DMS53 treated with DMSO at 0.1 percent for 48 hours (cell line): ENCODE results near the gene GMEB2.
"Not testable (repeated sequence)": the region's sequence is repeated elsewhere in the genome, so short reads cannot be mapped to it uniquely, and the experiment has no call there.

Experiments
- DNase-seq: peaks from one replicate; lab custom pipeline; 2025; ENCODE audit not compliant: unreplicated experiment; lab: John Stamatoyannopoulos, UW

GMEB2 gene

DNA sequence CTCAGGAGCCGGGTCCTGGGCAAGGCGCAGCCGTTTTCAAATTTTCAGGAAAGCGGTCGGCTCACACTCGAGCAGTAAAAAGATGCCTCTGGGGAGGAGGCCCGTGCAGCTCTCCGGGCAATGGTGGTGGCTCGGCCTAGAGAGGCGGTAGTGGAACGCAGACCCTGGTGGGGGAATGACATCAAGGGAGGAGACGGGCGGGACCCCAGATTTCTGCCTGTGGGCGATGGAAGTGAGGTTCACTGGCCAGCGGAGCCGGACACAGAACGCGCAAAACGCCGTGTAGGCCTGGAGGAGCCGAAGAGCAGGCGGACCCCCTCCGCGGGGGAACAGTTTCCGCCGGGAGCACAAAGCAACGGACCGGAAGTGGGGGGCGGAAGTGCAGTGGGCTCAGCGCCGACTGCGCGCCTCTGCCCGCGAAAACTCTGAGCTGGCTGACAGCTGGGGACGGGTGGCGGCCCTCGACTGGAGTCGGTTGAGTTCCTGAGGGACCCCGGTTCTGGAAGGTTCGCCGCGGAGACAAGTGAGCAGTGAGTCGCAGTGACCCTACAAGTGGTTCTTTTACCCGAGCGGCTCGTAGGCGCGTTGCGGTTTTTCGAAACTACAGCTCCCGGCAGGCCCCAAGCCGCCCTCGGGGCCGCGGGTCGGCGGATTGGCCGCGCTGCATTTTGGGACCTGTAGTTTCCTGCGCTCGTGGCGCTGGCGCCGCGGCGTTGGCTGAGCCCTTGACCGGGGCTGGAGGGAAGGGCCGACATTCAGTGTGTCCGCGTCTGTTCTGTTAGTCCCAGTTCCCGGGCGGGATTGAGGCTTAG is 31.2 kb upstream of the GMEB2 start, which contains the start of gene RTEL1:
Gene RTEL1 (plus strand): TSS at position 376 of the 812 bp plus-strand sequence. CDS start 1,091 bp downstream, outside the sequence.
- DNase-seq = peak; percentile 82

DNA sequence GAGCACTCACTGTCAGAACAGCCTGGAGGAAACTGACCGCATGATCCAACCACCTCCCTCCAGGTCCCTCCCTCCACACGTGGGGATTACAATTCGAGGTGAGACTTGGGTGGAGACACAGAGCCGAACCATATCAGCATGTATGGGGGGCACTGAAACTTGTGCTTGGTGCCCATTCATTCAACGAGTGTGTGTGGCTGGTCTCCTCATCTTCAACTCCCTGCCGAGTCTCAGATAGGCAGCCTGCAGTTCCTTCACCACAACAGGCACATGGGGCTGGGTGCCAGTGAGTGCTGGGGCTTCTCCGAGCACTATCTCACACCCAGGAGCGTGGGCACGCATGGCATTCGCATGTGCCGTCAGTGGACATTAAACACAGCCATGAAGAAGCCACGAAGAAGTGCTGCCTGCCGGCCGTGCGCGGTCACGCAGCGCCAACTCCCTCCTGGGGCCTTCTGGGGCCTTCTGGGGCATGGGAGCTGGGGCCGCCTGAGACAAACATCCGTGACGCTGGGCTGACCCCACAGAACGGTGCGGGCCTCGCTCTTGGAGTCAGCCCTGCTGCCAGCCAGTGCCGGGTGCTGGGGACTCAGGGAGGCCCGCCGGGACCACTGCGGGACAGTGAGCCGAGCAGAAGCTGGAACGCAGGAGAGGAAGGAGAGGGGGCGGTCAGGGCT is 30.5 kb upstream of the GMEB2 start:
- no peak for DNase-seq

DNA sequence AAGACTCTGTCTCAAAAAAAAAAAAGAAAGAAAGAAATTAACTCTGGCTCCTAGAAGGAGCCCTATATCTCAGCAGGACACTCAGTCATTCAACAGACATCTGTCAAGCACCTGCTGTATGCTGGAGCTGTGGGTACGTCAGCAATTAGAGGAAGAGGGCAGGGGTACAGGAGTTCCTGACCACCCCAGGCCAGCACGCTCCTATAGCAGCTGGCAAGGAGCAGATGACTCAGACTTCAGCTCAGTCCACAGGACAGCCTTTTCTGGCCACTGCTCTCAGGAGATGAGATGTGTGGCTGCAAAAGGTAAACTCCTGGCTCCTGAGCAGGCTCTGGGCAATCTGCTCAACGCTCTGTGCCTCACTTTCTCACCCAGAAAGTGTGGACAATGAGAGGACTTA is 29.6 kb upstream of the GMEB2 start:
- DNase-seq = no peak

DNA sequence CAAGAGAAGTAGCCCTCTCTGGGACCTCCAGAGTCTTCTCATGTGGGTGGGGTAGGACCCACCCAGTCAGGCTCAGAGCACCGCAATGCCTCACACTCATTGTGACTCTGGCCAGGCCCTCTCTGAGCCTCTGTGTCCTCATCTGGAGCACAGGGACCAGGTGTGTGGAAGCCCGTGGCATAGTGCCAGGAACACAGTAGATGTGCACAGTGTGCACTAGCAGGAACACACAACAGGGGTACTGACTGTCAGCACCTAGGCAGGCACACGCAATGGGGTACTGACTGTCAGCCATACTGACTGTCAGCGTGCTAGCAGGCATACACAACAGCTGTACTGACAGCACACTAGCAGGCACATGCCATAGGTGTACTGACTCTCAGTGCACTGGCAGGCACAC is 28.3 kb upstream of the GMEB2 start:
- DNase-seq = no peak

DNA sequence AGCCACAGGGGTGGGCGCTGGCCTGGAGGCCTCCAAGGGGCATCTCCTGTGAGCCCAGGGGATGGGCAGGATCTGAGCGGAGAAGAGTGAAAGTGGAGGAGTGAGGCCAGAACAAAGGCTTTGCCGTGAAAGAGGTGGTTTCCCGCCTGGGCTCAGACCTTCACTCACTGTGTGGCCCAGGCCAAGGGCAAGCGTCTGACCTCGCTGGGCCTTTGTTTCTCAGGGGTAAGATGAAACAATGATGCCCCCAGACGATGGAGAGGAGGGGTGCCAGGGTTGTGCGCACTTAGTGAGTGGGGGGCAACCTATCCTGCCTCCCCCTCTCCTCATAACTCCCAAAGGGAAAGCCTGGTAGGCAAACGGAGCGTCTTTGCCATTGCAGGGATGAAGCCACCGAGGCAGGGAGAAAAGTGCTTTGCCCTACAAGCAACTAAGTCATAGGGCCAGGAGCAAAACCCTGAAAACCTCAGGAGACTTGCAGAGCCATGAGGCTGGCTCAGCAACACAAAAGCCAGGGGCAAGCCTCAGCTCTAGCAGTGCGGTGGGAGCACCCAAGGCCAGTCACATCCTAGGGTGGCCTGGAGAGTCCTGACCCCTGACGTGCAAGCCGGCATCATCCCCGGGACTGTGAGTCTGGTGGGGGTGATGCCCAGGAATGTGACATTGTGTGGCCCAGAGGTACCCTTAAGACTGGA is 27.2 kb upstream of the GMEB2 start:
- DNase-seq = no peak

DNA sequence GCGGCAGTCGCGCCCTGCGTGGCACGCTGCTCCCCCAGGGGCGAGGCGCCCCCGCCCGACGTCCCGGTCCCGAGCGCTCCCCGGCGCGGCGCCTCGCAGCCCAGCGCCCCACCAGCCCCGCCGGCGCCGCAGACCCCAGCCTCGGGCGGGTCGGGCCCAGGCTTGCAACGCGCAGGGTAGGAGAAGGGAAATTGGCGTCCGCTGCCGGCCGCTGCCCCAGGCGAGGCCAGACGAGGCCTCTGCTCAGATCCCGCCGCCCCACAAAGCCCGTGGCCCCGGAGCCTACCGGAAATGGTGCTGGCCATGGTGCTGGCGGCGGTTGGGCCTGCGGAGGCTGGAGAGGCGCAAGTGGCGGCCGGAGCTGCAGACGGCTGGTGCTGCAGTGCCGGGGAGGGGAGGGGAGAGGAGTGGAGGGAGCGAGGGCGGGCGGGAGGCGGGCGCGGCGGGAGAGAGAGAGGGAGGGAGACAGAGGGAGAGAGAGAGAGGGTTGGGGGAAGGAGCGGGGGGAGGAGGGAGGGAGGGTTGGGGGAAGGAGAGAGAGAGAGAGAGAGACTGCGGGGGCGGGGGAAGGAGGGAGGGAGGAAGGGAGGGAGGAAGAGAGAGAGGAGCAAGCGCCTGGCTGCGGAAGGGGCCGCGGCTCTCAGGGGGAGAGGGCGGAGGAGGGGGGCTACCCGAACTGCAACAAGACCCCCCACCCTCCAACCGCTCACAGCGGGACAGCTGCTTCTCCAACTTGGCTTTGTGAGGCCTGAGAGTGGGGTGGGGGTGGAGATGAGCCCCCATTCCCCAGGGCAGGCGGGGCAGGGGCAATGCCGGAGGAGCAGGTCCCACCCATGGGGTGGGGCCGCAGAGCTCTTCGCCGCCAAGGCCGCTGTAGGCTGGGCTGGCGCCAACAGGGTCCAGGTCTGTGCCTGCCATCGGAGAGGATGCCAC is 26.4 kb upstream of the GMEB2 start, which contains the start of gene STMN3:
Gene STMN3 (minus strand): TSS at position 384 of the 933 bp plus-strand sequence. CDS start 79 bp downstream, at position 305.
- peak; percentile 62 for DNase-seq

DNA sequence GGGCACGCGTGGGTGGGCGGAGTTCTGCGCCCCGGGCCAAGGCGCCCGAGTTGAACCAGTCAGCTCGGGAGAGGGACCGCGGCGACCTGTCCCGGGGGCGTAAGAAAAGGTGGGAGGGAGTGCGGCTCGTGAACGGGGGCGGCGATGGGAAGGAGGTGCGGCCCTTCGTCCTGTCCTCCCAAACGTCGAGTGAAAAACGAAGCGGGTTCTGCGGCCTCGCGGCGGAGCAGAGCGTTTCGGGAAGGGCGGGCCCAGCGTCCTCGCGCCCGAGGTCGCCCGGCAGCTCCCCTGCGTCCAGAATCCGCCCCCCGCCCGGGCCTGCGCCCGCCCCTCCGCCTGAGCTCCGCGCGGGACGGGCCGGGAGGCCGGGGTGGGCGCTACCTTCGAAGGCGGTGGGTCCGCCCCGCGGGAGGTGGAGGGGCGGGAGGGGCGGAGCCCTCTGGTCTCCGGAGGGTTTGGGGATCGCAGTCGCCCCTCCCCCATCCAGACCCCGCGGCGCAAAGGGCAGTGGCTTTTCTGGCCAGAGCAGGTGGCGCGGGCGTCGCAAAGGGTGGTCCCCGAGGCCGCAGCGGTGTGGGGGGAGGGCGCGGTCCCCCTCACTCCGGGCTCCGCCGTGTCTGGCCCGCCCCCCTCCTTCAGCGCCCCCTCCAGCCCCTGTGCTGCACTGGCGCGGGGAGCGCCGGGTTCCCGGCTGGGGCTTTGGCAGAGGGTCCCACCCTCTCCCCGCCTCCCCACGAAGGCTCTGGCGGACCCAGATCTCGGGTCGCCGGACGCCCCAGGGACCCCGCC is 25.5 kb upstream of the GMEB2 start:
- DNase-seq = no peak

DNA sequence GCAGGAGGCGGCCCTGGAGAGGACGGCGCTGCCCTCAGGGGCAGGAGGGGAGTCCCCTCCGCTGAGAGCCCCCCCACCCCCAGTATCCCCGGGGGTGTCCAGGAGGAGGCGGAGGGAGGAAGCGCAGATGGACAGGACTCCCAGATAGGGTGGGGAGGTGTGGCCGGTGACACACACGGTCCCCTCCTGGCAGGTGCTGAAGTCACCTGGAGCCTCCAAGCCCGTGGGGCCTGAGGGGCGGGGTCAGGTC is 25.0 kb upstream of the GMEB2 start:
- DNase-seq = no peak

DNA sequence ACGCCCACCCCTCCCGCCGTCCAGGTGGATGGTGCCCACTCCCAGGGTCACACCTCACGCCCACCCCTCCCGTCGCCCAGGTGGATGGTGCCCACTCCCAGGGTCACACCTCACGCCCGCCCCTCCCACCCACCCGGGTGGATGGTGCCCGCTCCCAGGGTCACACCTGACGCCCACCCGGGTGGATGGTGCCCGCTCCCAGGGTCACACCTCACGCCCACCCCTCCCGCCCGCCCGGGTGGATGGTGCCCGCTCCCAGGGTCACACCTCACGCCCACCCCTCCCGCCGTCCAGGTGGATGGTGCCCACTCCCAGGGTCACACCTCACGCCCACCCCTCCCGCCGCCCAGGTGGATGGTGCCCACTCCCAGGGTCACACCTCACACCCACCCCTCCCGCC is 23.6 kb upstream of the GMEB2 start:
- not testable (repeated sequence) for DNase-seq

DNA sequence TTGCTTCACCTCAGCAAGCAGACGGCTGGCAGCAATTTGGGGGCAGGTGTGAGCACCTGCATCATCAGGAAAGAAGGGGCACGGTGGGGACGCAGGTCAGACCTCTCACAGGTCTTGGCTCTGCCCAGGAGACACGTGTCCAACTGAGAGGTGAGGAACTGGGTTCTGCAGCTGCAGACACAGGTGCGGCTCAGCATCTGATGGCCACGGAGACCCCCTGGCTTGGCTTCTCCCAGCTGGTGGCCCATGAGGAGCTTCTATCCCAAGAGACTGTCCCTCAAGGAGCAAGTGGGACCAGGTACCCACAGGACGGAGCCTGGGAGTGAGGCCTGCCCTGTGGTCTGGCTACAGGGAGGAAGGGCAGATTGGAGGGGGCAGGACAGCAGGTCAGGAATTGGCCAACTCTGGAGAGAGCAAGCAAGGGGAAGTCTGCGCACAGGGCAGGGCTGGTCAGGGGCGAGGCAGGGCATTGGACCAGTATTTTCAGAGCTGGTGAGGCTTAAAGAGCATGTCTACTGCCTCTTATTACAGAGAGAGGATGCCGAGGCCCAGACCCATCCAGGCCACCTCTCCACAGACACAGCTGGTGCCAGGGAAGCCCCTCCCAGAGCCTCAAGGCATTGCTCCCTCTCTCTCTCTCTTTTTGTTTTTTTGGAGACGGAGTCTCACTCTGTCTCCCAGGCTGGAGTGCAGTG is 22.1 kb upstream of the GMEB2 start:
- DNase-seq = no peak

DNA sequence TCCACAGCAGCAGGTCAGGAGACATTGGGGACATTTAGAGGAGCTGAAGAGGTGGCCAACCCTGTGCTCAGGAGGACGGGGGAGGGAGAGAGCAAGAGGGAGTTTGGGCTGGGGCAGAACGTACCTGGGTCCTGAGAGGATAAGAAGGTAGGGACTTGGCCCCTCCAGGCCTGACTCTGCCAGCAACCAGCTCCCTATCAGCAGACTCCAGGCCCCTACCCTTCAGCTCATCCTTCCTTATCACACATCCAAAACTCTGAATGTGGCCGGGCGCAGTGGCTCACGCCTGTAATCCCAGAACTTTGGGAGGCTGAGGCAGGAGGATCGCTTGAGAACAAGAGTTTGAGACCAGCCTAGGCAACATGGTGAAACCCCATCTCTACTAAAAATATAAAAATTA is 21.3 kb upstream of the GMEB2 start:
- no peak for DNase-seq

DNA sequence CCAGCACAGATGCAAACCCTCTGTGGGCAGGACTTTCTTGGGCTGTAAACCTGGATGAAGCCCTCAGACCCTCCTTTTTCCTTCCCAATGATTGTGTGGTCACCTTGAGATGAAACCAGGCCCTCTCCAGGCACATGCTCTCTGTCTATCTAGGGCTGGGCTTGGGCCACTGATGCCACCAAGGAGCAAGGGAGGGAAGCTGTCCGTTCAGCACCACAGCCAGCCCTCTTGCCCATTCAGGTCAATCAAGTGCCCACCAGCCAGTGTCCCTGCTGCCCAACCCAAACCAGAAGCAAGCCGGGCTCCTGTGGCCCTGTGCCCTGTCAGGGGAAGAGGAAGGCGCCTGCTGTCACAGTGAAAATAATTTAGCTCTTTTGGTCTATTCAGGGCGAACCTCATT is 18.3 kb upstream of the GMEB2 start:
- no peak for DNase-seq

DNA sequence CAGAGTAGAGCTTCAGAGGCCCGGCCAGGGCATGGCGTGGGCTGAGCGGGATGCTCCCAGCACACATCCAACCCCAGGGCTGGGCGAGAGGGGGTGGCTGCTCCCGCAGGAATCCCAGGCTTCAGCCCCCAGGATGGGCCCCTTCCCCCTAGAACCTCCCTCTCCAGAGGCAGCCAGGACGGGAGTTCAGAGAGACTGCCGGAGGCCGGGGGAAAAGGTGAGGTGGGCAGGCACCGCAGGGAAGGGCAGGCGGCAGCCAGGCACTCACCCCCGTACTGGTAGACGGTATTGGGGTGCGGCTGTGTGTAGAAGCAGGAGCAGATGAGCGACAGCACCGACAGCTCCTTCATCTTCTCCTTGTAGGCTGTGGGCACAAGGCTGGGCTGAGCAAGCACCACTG is 17.0 kb upstream of the GMEB2 start:
- no peak for DNase-seq

DNA sequence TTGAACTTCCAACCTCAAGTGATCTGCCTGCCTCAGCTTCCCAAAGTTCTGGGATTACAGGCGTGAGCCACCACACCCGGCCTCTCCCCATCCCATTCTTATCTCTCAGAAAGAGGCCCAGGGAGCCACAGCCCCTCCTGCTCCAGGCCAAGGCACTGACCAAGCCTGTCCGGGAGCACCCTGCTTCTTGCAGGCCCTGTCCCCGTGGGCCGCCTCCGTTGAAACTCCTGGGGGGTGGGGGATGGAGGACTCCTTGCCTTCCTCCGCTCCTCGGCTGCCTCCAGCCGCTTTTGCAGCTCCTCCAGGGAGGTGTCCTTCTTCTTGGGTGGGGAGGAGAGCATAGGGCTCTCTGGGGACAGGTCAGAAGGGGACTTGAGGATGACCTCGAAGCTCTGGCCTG is 16.6 kb upstream of the GMEB2 start:
- no peak for DNase-seq

DNA sequence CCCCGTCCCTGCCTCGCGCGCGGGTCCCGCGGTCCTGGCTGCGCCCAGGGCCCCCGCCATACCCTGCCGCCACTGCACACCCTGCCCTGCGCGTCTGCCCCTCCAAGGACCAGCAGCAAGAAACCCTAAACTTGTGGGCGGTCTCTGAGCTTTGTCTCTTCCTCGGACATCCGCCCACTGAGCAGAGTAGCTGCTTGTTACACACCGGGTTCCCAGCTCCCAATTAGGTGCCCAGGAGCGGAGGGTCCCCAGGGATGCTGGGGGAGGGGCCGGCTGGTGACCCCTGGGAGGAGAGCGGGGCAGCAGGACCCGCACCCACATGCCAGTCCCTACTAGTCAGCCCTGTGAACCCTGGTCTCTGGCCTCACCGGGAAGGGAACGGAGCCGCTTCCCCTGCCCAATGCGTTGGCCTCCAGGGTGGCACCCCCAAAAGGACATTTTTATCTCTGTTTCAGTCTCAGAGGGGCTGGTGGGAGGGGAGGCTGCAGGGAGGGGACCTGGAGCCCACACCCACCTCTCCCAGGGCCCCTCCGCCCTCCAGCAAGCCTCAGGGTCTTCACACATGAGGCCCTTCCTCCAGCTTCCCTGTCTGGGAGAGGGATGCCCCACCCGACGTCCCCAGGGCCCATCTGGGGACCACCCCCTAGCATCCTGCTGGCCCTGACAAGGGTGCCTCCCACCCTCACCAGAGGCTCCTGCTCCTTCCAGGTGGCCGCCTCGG is 15.8 kb upstream of the GMEB2 start:
- peak; percentile 26 for DNase-seq

DNA sequence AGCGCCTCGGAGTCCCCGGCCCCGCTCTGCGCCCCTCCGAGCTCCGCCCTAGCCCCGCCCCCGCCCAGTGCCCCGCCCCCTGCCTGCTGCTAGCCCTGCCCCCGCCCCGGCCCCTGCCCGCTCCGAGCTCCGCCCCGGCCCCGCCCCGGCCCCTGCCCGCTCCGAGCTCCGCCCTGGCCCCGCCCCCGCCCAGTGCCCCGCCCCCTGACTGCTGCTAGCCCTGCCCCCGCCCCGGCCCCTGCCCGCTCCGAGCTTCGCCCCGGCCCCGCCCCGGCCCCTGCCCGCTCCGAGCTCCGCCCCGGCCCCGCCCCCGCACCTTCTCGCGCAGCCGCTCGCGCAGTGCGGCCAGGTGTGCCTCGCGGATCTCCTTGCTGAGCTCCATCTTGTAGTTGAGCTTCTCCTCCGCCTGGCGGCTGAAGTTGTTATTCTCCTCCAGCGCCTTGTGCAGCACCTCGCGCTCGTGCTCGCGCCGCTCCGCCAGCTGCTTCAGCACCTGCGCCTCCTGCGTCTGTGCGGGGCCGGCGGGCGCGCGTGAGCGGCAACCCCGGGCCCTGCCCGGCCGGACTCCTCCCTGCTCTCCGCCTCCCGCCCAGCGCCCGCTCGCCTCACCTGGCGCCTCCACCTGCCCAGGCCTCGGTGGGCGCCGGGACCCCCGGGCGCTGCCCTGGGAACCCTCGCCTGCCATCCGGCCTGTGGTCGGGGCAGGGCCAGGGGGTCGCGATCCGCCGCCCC is 15.1 kb upstream of the GMEB2 start:
- peak; percentile 80 for DNase-seq

DNA sequence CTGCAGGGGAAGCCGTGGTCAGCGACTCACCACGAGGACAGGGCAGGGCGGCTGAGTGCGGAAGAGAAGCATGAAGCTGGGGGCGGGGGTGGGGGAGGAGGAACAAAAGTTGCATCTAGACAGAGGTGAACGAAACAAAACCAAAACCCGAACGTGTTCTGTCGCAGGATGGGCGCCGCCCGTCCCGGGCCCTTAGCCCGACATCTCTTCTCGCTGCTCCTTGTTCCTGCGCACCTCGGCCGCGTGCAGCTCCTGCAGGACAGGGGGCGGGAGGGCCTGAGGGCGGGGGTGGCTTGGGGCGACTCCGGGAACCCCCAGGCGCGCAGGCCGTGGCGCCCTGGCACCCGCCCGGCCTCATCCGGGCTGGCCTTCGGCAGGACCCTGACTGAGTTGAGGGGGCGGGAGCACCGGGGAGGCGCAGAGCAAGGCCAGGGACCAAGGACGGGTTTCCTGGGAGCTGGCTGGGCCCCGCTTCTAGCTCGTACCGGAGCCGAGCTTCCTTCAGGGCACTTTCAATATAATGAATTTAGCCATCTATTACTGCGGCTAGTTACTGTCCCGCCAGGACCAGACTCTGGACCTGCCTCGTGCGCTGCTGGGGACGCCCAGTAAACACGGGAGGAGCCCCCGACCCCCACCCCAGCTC is 14.4 kb upstream of the GMEB2 start:
- no peak for DNase-seq

DNA sequence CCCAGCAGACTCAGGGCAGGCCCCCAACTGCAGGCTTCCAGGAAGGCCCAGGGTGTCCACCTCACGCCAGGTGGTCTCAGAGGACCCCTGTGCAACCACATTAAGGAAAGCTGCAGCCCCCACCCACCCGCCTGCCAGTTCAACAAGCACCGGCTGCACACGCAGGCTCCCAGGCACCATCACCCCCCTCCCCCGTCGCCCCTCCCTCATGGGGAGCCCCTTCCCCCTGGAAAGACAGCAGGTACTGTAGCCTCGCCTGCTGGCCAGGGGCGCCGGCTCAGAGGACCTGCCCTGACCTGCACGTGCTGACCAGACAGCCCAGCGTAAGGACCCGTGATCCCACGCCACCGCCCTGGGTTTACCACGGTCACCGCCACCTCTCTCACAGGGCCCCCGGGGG is 13.8 kb upstream of the GMEB2 start:
- DNase-seq = not testable (repeated sequence)
